NCI-H748 (cell line): ENCODE data around the gene PITX2.
"Not testable (repeated sequence)": the region's sequence is repeated elsewhere in the genome, so short reads cannot be mapped to it uniquely, and the experiment has no call there.

ENCODE experiments used
- DNase-seq: peaks from one replicate; lab custom pipeline; 2025; ENCODE audit not compliant: unreplicated experiment; lab: John Stamatoyannopoulos, UW

The PITX2 gene

DNA sequence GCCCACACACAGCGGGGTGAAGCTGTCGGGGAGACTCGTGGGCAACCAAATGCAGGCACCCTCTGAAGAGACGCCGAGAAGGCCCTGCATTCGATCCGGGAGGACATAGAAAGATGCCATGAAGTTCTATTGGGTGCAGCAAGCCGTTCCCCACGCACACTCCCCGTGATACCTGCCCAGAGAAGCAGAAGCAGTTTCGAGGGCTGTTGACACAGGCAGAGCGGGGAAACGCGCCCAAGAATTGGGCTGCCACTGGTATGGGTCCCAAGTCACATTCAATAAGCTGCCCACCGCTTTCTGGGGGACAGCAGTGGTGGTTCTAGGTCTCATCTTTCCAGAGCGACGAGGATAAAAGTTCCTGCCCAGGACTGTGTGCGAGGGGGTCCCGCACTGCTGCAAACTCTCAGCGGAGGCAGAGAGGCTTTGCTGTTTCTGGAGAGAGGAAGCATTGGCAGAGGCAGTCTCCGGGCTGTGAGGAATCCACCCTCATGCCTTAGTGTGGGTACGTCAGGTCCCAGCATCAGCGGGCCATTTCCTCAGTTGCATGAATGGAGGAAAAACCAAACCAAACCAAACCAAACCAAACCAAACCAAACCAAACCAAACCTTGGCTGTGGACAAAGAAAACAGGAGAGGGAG is 10.1 kb downstream of the PITX2 start:
- DNase-seq: no peak

DNA sequence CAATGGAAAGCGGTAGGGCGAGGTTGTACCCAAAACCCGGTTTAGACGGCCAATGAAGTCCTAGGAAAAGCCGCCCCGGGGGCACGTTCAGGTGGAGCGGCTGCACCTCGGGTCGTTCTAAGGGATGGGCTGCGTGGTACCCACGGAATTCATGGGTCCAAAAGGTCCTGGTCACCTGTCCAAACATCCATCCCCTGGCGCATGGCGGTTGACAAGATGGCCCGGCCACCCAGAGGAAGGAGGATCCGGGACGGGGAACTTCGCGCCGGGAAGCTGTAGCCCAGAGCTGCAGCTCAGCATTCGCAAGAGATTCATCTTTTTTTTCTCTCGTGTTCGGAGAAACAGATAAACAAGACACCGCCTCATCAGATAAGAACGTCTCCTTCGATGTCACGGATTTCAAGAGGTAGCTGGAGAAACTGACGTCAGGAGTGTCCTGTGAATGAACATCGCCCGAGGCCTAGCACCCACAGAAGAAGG is 10.9 kb downstream of the PITX2 start:
- no peak for DNase-seq

DNA sequence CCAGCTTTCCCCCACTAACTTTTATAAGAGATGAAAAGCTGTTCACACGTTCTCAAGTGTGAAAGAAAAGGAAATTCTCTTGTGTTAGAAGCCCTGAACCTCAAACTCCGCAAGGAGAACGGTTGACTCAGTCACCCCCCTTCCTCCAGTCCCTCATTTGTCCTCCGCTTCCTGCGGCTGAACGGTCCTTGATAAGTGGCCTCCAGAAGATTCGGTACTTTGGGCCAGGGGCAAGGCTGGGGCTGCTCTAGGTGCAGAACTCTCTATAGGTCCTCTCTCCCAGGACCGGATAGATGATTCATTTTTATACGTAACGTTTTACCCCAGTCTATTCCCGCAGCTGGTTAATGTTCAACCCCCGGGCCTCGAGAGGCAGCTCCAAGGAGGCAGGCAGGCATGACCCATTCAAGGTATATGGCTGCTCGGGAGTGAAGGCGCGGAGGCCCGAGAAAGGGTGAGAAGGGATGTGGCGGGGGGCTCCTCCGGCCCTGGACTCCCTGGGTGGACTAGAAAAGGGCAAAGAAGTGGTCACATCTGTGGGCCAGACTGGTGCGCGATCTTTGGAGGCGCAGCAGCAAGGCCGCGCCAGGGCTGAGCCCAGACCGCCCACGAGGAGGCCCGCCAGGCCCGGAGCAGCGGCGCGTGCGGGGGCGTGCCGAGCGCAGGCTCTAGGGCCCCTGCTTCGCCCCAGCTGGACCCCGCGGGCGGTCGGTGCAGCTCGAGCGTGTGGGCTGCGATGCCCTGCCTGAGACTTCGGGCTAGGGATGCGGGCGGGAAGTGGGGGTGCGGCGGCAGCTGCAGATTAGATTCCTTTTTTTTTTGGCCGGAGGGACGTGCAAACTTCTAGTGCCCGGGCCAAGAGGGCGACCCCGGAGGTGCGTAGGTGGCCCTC is 11.7 kb downstream of the PITX2 start:
- DNase-seq: no peak

DNA sequence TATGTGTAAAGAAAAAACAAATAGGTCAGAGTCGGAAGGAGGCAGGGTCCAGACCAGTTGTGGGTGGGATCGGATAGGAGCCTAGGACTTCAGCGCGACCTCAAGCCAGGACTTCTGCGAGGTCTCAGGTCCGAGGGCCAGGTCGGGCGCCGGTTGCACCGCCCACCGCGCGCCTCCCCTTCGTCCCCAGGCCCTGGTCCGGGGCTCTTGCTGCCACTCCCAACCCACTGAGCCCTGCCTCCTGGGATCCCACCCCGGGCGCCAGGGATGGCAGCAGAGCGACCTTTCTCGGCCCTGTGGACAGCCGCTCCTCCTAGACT is 12.3 kb downstream of the PITX2 start:
- DNase-seq: no peak

DNA sequence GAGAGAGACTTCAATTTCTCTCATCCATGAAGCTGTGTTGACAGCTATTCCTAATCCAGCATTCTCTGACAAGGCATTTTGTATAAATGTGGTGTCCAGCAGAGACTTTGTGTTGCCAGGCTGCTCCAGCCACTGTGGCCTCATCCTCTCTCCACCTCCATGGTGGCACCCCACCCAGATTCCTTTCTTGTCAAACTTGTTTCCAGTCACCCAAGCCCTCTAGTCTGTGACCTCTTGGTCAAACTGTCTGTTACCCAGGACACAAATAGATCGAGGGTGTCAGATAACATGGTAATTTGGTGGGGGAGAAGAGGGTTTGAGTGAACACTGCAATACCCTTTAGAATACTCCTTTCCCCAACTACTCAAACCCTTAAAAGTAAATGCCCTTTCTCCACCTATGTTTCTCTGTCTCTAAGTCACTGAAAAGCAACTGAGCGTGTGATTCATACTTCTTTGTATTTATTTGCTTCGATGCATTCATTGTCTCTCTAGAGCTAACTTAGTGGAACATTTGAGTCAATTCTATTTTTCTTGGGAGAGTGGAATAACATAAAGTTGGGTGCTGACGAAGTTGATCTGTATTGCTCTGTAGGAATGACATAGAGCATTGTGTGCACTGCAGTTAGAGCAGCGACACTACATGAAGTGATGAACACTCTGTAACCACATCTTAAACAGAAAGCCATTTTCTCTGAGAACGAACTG is 13.7 kb downstream of the PITX2 start:
- DNase-seq: peak; percentile 34

DNA sequence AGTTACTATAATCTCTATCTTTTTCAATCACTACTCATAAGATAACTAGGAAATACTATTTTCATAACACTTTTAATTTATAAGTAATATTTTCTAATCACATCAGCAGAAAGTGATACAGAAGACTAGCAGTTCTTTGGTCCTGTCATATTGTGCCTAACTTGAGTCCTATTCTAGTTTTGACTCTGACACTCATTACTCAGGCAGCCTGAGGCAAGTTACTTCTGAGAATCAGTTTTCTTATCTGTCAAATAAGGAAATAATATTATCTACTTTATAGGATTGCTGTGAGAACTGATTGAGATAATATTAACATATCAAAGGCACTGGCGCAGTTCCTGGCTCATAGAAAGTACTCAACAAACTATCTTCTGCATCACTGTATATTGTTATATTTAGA is 17.8 kb downstream of the PITX2 start:
- DNase-seq: no peak

DNA sequence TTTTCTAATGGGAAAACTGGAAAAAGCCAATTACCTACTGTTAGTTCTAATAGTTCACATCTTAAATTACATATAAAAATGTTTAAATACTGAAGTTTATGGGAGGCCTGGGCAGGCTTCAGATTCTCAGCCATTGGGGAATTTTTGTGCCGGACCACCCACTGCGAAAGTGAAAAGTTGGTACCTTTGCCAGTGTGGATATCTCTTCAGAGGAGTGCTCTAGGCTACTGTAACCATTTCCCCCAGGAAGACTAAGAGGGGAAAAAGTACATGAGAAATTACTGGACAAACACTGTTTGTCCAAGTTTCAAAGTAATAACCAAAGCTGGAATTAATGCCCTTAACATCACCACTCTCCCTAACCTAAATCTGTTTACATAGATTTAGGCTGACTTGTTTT is 20.8 kb downstream of the PITX2 start:
- no peak for DNase-seq

DNA sequence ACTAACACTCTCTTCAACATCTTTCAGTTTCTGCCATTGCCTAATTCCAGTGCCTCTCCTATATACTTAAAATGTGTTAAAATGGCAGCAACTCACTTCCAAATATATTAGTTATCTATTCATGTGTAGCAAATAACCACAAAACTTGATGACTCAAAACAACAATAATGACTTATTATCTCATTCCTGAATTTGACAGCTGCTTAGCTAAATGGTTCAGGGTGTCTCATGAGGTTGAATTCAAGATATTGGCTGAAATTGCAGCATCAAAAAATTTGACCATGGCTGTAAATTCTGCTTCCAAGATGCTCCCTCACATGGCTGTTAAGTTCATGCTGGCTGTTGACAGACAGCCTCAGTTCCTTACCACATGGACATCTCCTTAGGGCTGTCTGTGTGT is 25.3 kb downstream of the PITX2 start:
- no peak for DNase-seq

DNA sequence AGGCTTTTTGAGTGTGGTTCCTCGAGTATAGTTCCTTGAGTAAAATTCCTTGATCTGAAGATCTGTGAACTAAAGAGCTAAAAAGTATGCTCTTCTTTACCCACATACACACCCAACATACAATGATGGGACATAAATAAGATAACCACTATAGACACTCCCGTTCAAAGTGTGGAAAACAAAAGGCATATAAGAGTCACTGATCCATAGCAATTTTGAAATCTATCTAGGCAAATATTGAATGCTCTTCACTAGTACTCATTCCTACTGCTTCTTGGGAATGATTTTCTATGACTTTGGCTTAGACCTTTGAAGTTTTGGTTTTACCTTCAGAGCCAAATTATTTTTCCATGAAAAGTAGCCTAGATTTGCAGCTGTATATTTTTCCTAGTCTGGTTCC is 26.4 kb downstream of the PITX2 start:
- no peak for DNase-seq

DNA sequence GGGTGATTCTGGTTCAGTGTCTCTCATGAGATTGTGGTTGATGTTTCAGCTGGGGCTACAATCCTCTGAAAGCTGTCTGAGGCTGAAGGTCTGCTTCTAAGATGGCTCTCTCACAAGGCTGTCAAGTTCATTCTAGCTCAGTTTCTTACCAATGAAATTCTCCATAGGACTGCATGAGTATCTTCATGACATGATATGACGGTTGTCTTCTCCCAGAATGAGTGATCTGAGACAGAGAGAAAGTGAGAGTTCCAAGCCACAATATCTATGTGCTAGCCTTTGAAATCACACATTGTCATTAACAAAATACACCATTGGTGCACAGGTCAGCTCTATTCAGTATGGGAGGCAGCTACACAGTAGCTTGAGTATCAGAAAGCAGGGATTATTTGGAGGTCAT is 27.3 kb downstream of the PITX2 start:
- no peak for DNase-seq

DNA sequence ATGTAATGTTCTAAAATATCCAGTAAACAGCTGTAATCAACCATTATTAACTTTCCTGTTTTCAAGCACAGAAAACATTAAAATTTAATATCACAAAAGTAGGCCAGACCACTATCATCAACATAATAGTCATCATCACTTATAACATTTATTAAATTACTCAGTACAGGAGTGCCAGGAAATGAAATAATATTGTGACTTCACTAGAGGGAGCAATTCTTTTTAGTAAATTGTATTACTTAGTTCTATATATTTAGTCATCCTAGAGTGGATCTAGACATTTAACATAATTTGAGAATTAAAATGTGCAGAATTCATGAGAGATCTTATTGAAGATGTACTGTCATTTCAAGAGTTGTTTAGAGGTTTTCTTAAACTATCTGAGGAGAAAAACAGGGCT is 33.6 kb downstream of the PITX2 start:
- no peak for DNase-seq

DNA sequence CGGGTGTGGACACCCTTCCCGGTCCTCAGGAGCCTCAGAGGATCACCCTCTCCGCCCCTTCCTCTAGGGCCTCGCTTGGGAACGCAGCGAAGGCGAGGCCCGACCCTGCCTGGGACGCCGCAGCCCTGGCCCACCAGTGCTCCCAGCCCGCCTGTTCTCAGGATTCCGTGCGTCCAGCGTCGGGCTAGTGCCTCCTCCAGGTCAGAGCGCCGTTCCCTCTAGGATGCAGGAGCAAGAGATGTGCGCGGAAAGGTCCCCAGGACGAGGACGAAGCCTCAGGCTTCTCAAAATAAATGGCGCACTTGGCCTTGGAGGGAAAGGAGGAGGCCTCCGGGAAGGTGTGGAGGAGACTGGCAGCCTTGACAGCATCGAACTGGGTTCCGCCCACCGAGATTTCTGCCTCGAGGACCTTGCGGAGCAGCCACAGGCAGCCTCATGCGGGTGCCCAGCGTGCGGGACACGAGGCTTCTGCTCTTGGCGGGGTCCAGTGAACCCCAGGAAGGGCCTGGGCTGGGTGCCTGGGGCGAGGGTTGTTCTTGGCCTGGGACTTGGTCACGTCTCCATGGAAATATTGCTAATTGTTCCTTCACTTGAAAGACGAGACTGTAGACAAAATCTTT is 35.1 kb downstream of the PITX2 start:
- no peak for DNase-seq

DNA sequence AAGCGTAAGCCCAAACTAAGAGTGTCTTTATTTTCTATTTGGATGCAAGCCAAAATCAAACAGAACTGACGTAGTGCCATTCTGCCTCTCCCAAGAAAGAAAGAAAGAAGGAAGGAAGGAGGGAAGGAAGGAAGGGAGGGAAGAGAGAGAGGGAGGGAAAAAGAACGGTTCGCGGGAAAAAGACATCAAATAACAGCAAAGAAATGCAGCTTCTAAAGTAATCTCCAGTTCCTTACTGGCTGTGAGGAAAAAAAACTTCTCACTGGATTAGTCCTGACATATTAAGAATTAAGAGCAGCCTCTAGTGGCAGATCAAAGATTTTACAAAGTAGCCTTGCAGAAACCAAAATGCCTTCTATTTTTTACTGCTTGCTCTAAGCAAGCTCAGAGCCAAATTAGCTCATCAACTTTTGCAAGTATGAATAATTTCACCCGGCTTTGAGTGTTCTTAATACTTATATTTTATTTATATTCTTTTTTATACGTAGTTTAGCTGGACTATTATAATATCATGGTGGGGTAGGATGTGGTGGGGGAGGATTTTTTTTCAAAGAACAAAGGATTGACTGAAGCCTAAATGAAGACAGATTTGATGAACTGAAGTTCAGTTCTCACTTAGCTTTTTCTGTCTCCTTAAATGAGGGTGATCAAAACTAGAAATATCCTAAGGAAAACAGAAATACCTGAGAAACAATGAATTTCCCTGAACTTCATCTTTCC is 36.6 kb downstream of the PITX2 start:
- peak; percentile 12 for DNase-seq

DNA sequence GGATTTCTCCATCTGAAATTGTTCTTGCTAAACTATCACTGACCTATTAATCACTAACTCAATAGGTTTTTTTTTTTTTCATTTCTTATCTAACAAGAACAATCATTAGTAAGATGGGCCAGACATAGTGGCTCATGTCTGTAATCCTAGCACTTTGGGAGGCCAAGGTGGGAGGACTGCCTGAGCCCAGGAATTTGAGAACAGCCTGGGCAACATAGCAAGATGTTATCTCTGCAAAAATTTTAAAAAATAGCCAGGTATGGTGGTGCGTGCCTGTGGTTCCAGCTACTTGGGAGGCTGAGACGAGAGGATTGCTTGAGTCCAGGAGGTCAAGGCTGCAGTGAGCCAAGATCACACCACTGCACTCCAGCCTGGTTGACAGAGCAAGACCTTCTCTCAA is 46.2 kb downstream of the PITX2 start:
- DNase-seq: not testable (repeated sequence)
